Effector CD8-positive, alpha-beta T cell (primary cell): ENCODE results near the gene TTL.
A peak's percentile ranks its signal among the peaks of the same experiment; 100 is the strongest.
"Not testable (repeated sequence)": the region's sequence is repeated elsewhere in the genome, so short reads cannot be mapped to it uniquely, and the experiment has no call there.

ENCODE experiments used
- DNase-seq: peaks from one replicate; lab custom pipeline; 2025; lab: John Stamatoyannopoulos, UW
- total RNA-seq, 4 experiments: gene quantifications; one replicate each; lab custom pipeline; 2026; lab: John Stamatoyannopoulos, UW

TTL gene
- 38.6 to 67.4 (median 59.0) reads per million in 4 experiments for total RNA-seq

GRCh38 chr2:112481528-112482233, at the start of gene TTL:
Gene TTL (plus strand): TSS chr2:112482156. CDS start chr2:112482345, 189 bp downstream.
- peak; percentile 59 for DNase-seq

GRCh38 chr2:112432390-112432734, 49.6 kb upstream of the TTL start:
- not testable (repeated sequence) for DNase-seq

- not testable (repeated sequence) for DNase-seq
Observed at GRCh38 chr2:112432735-112433479, 49.0 kb upstream of the TTL start.

GRCh38 chr2:112433480-112433879, 48.5 kb upstream of the TTL start, which contains the start of gene RGPD8:
Gene RGPD8 (minus strand): TSS chr2:112433645. CDS start chr2:112433453, 192 bp downstream.
- DNase-seq = not testable (repeated sequence)

GRCh38 chr2:112433932-112434730, 47.8 kb upstream of the TTL start:
- DNase-seq = no peak

GRCh38 chr2:112434890-112435715, 46.9 kb upstream of the TTL start:
- DNase-seq = not testable (repeated sequence)

GRCh38 chr2:112435716-112436431, 46.1 kb upstream of the TTL start:
- DNase-seq = not testable (repeated sequence)

GRCh38 chr2:112436993-112437392, 45.0 kb upstream of the TTL start:
- DNase-seq = not testable (repeated sequence)

GRCh38 chr2:112437405-112437831, 44.5 kb upstream of the TTL start:
- DNase-seq = not testable (repeated sequence)

GRCh38 chr2:112438603-112439261, 43.2 kb upstream of the TTL start:
- not testable (repeated sequence) for DNase-seq

GRCh38 chr2:112444256-112444655, 37.7 kb upstream of the TTL start:
- not testable (repeated sequence) for DNase-seq

- DNase-seq = no peak
Observed at GRCh38 chr2:112449854-112450253, 32.1 kb upstream of the TTL start.

- DNase-seq = no peak
Observed at GRCh38 chr2:112451317-112451716, 30.6 kb upstream of the TTL start.

- DNase-seq = no peak
Observed at GRCh38 chr2:112454586-112454985, 27.4 kb upstream of the TTL start.

GRCh38 chr2:112459372-112459771, 22.6 kb upstream of the TTL start:
- DNase-seq = no peak

GRCh38 chr2:112462178-112462577, 19.8 kb upstream of the TTL start:
- DNase-seq = no peak

- no peak for DNase-seq
Observed at GRCh38 chr2:112463256-112463655, 18.7 kb upstream of the TTL start.

- DNase-seq = no peak
Observed at GRCh38 chr2:112465382-112465781, 16.6 kb upstream of the TTL start.

- no peak for DNase-seq
Observed at GRCh38 chr2:112472547-112473263, 9.3 kb upstream of the TTL start.
